Suprapubic skin (tissue), 4 donors: ENCODE results near the gene CERS1.

ENCODE experiments used
- CTCF ChIP-seq, 2 donors: fragments of 200-600 bp in 1 of 2; fragments of 450-650 bp in 1 of 2; sonication (generic) in 1 of 2; IDR thresholded peaks; one replicate each; pipeline ENCODE4 v1.5.1; 2016 to 2019; ENCODE audit warnings: antibody characterized with exemption in 2 of 2, mild to moderate bottlenecking in 1 of 2, moderate library complexity in 1 of 2
- EP300 ChIP-seq: sonication (generic); formaldehyde crosslinking; IDR thresholded peaks from one replicate; pipeline ENCODE4 v1.6.1; 2017; ENCODE audit warnings: antibody characterized with exemption
- POLR2A ChIP-seq, 2 donors: fragments of 450-650 bp; IDR thresholded peaks; one replicate each; pipeline ENCODE4 v1.6.1; 2017; ENCODE audit warnings: antibody characterized with exemption in 2 of 2, mild to moderate bottlenecking in 2 of 2, moderate library complexity in 2 of 2
- POLR2AphosphoS5 ChIP-seq, 3 donors: sonication (generic); formaldehyde crosslinking; IDR thresholded peaks; one replicate each; pipeline ENCODE4 v1.6.1; 2017; ENCODE audit warnings: antibody characterized with exemption in 3 of 3

- no peak for TF ChIP-seq CTCF (IDR thresholded peaks at IDR 0.05)
- no peak for TF ChIP-seq POLR2AphosphoS5 (IDR thresholded peaks at IDR 0.05)
- no peak for TF ChIP-seq POLR2A (IDR thresholded peaks at IDR 0.05)
- TF ChIP-seq EP300, result no peak
Observed at GRCh38 chr19:18845961-18846360, 50.0 kb downstream of the CERS1 start.
